Tibial nerve (tissue), 4 donors: ENCODE measurements around the gene CD244. TPM values are rescaled to one million over a fixed set of nuclear protein-coding genes. Genes with fewer than 3 reads are reported as not detected.
"Not testable (repeated sequence)": the region's sequence is repeated elsewhere in the genome, so short reads cannot be mapped to it uniquely, and the experiment has no call there.

Experiments used
- DNase-seq, 2 donors: peaks; one replicate each; pipeline ENCODE4 v3.0.0-alpha.2; 2019; ENCODE audit warnings: low spot score in 2 of 2
- H3K27ac ChIP-seq, 4 donors: fragments of 200-600 bp; sonication (generic) in 3 of 4; one replicate each; pipeline ENCODE4 v1.5.1; 2017 to 2019; ENCODE audit warnings: mild to moderate bottlenecking in 1 of 4
- H3K27me3 ChIP-seq, 2 donors: fragments of 200-600 bp; sonication (generic) in 1 of 2; one replicate each; pipeline versions ENCODE4 v1.5.1 to v1.6.0; 2017 to 2019
- H3K36me3 ChIP-seq, 3 donors: fragments of 200-600 bp; sonication (generic); one replicate each; pipeline ENCODE4 v1.5.1; 2018 to 2019
- H3K4me1 ChIP-seq, 4 donors: fragments of 200-600 bp; sonication (generic) in 3 of 4; one replicate each; pipeline ENCODE4 v1.5.1; 2017 to 2019
- H3K4me3 ChIP-seq, 4 donors: fragments of 200-600 bp; sonication (generic) in 3 of 4; one replicate each; pipeline ENCODE4 v1.5.1; 2017 to 2019; ENCODE audit warnings: mild to moderate bottlenecking in 1 of 4, moderate library complexity in 1 of 4
- H3K9me3 ChIP-seq, 4 donors: fragments of 200-600 bp; sonication (generic) in 3 of 4; one replicate each; pipeline ENCODE4 v1.5.1; 2017 to 2019
- EP300 ChIP-seq, 2 donors: sonication (generic); formaldehyde crosslinking; IDR thresholded peaks; one replicate each; pipeline ENCODE4 v1.6.1; 2017; ENCODE audit warnings: antibody characterized with exemption in 2 of 2, mild to moderate bottlenecking in 1 of 2
- POLR2A ChIP-seq, 2 donors: fragments of 450-650 bp; IDR thresholded peaks; one replicate each; pipeline ENCODE4 v1.6.1; 2017; ENCODE audit warnings: antibody characterized with exemption in 2 of 2, mild to moderate bottlenecking in 2 of 2, moderate library complexity in 2 of 2
- WGBS, 2 donors: methylation state at CpG; one replicate each; pipeline ENCODE4 v1.1.5; 2018; 5-methylcytosine and 5-hydroxymethylcytosine counted together
- total RNA-seq, 4 donors: library from RNA; depleted of rRNA; stranded (reverse); fragments of >200 nt; gene quantifications; one replicate each; pipeline ENCODE4 v1.1.0, GENCODE V29; 2016
- TF ChIP-seq, protein P1 (sequence below), 5 experiments: fragments of 200-600 bp in 3 of 5; fragments of 450-650 bp in 2 of 5; sonication (generic) in 3 of 5; IDR thresholded peaks; one replicate each; pipeline ENCODE4 v1.5.1; 2016 to 2019; ENCODE audit warnings: antibody characterized with exemption in 5 of 5, mild to moderate bottlenecking in 3 of 5, moderate library complexity in 2 of 5

Gene CD244
- total RNA-seq, 4 donors from 2014 or later, result 0.63 to 0.98 (median 0.90) TPM; not detected in 1

DNA sequence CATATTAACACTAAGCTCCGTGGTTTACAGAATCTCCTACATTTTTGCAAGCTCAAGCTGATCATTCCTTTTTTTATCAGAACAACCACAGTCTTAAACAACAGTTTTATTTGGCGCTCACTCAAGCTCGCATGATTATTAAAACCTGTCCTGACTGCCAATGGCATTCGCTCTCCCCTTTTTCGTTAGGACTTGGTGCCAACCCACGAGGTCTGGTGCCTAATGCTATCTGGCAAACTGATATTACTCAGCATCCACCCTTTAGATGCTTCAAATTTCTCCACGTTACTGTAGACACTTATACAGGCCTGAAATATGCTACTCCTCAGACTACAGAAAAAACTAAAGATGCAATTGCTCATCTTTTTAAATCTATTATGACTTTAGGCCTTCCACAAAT lies 45.3 kb upstream of the CD244 start:
- no peaks in the 10 kb centered on the region for H3K9me3 ChIP-seq
- TF ChIP-seq, protein P1, sequence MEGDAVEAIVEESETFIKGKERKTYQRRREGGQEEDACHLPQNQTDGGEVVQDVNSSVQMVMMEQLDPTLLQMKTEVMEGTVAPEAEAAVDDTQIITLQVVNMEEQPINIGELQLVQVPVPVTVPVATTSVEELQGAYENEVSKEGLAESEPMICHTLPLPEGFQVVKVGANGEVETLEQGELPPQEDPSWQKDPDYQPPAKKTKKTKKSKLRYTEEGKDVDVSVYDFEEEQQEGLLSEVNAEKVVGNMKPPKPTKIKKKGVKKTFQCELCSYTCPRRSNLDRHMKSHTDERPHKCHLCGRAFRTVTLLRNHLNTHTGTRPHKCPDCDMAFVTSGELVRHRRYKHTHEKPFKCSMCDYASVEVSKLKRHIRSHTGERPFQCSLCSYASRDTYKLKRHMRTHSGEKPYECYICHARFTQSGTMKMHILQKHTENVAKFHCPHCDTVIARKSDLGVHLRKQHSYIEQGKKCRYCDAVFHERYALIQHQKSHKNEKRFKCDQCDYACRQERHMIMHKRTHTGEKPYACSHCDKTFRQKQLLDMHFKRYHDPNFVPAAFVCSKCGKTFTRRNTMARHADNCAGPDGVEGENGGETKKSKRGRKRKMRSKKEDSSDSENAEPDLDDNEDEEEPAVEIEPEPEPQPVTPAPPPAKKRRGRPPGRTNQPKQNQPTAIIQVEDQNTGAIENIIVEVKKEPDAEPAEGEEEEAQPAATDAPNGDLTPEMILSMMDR (IDR thresholded peaks at IDR 0.05), result no peak
- TF ChIP-seq POLR2A (IDR thresholded peaks at IDR 0.05), result no peak
- TF ChIP-seq EP300 (IDR thresholded peaks at IDR 0.05), result no peak

DNA sequence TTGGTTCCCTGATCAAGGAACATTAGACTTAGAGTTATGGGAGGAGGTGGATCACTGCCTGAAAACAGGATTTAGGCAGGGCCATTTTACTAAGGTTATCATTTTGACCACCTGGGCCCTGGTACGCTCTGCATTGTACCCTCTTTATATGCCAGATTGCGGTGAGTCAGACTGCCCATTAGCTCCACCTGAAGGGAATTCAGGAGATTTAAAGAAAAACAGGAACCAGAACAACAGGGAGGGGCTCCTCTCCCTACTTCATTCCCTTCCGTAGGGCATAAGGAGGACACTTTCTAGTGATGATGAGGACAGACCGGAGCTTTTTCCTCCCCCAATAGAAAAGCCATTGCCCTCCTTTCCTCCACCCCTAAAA lies 42.9 kb upstream of the CD244 start:
- DNase-seq, result no peak
- TF ChIP-seq, protein P1 (IDR thresholded peaks at IDR 0.05), result no peak
- TF ChIP-seq EP300 (IDR thresholded peaks at IDR 0.05), result no peak
- TF ChIP-seq POLR2A (IDR thresholded peaks at IDR 0.05), result no peak
- Histone ChIP-seq H3K36me3 (no peaks in the 10 kb centered on the region), H3K4me1 (no peaks in the 10 kb centered on the region), H3K27me3 (no peaks in the 10 kb centered on the region), H3K9me3 (no peaks in the 10 kb centered on the region), H3K27ac (no peak overlapping the region), H3K4me3 (no peak overlapping the region)
- 76 to 77% methylated on average over 4 of the region's 4 CpGs for WGBS, 2 donors

More for the DNA sequence above, 45.3 kb upstream of the CD244 start:
- H3K27me3 ChIP-seq, result no peaks in the 10 kb centered on the region
- H3K36me3 ChIP-seq, result no peaks in the 10 kb centered on the region
- WGBS, 2 donors, result 45 to 55% methylated on average over 7 of the region's 7 CpGs
- no peak for DNase-seq
- H3K27ac ChIP-seq, result no peak overlapping the region
- no peak overlapping the region for H3K4me3 ChIP-seq
- no peaks in the 10 kb centered on the region for H3K4me1 ChIP-seq

DNA sequence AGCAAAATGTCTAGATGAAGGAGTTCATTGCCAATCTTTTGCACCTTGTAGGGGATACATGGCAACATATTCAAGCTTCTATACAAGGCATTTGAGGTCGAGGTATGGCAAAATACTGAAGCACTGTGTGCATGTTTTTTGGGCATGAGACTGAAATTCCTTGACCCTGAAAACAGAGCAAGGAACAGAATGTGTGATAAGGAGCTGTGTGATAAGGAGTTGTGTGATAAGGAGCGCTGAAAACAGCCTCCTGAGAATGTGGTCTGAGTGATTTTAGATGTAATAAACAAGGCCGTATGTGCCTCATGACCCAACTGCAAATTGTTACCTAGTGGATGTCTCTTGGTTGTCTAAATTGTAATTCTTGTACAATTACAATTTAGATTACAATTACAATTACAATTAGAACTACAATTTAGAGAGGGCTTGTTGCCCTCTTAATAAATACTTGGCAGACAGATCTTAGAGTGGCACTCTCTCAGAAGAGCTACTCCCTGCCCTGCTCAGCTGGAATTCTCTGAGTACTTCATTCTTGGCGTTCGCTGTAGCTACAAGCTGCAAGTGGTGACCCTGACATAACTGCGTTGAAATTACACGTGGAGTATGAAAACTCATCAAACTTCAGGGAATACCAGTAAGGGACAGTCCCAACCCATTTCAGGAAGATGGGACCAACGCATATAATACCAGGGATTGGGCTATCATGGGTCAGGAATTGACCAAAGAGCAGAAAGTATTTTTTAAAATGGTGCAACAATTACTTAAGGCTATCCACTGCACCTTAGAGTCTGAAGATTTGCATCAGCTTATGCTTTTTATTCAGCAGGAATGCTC lies 42.3 kb upstream of the CD244 start:
- Histone ChIP-seq H3K4me1 (no peaks in the 10 kb centered on the region), H3K4me3 (no peak overlapping the region), H3K36me3 (no peaks in the 10 kb centered on the region), H3K27ac (no peak overlapping the region), H3K9me3 (no peaks in the 10 kb centered on the region), H3K27me3 (no peaks in the 10 kb centered on the region)
- DNase-seq, result no peak
- no peak for TF ChIP-seq EP300 (IDR thresholded peaks at IDR 0.05)
- TF ChIP-seq, protein P1 (IDR thresholded peaks at IDR 0.05), result no peak
- TF ChIP-seq POLR2A (IDR thresholded peaks at IDR 0.05), result no peak
- WGBS, 2 donors, result 78 to 87% methylated on average over 8 of the region's 8 CpGs

DNA sequence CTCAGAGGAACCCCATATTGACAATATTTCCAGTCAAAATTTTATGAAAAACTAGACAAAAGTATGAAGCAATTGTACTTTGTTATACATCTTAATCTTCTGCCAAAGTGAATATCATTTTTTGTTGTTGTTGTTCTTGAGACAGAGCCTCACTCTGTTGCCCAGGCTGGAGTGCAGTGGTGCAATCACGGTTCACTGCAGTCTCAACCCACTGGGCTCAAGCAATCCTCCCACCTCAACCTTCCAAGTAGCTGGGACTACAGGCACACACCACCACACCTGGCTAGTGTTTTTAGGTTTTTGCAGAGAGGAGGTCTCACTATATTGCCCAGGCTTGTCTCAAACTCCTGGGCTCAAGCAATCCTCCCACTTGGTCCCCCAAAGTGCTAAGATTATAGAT lies 39.6 kb upstream of the CD244 start:
- not testable (repeated sequence) for H3K36me3 ChIP-seq, H3K27me3 ChIP-seq, H3K4me3 ChIP-seq, H3K4me1 ChIP-seq, H3K9me3 ChIP-seq, H3K27ac ChIP-seq, DNase-seq
- 52 to 65% methylated on average over 1 of the region's 1 CpG for WGBS, 2 donors

DNA sequence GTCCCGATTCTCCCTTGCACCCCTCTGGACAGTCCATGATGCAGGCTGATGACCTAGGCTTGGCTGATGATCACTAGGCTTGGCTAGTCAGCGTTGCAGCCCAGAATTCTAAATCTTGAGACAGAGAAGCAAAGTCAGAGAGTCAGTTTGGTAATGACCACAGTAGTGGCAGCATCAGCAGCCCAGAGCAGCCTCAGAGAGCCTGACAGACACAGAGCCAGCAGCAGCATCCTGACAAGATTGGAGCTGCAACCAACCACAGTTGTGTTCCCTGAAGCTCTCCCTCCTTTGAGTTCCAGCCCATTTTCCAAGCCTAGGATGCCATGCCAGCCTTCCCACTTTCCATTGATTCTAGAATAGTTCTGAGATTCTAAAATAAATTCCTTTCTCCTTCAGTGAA lies 39.1 kb upstream of the CD244 start:
- H3K4me1 ChIP-seq, result no peaks in the 10 kb centered on the region
- H3K27me3 ChIP-seq, result no peaks in the 10 kb centered on the region
- H3K36me3 ChIP-seq, result no peaks in the 10 kb centered on the region
- 86 to 89% methylated on average over 2 of the region's 2 CpGs for WGBS, 2 donors
- TF ChIP-seq POLR2A (IDR thresholded peaks at IDR 0.05), result no peak
- TF ChIP-seq, protein P1 (IDR thresholded peaks at IDR 0.05), result no peak
- TF ChIP-seq EP300 (IDR thresholded peaks at IDR 0.05), result no peak
- no peak for DNase-seq
- no peaks in the 10 kb centered on the region for H3K9me3 ChIP-seq
- no peak overlapping the region for H3K27ac ChIP-seq
- no peak overlapping the region for H3K4me3 ChIP-seq

DNA sequence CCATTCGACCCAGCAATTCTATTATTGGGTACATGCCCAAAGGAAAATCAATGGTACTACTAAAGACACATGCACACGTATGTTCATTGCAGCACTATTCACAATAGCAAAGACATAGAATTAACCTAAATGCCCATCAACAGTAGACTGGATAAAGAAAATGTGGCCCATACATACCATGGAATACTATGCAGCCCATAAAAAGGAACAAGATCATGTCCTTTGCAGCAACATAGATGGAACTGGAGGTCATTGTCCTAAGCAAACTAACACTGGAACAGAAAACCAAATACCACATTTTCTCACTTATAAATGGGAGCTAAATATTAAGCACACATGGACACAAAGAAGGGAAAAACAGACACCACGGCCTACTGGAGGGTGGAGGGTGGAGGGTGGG lies 38.0 kb upstream of the CD244 start:
- DNase-seq, H3K36me3 ChIP-seq, H3K27ac ChIP-seq, H3K4me1 ChIP-seq, H3K27me3 ChIP-seq, H3K9me3 ChIP-seq, H3K4me3 ChIP-seq: not testable (repeated sequence)
- WGBS, 2 donors, result 45 to 79% methylated on average over 3 of the region's 3 CpGs

DNA sequence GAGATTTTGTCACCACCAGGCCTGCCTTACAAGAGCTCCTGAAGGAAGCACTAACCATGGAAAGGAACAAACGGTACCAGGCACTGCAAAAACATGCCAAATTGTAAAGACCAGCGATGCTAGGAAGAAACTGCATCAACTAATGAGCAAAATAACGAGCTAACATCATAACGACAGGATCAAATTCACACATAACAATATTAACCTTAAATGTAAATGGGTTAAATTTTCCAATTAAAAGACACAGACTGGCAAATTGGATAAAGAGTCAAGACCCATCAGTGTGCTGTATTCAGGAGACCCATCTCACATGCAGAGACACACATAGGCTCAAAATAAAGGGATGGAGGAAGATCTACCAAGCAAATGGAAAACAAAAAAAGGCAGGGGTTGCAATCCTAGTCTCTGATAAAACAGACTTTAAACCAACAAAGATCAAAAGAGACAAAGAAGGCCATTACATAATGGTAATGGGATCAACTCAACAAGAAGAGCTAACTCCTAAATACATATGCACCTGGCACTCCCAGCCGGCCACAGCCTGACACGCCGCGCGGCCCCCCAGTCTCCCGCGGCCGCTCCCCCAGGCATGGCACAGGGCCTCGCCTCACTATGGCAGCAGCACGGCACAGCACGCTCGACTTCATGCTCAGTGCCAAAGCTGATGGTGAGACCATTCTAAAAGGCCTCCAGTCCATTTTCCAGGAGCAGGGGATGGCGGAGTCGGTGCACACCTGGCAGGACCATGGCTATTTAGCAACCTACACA lies 31.9 kb upstream of the CD244 start:
- not testable (repeated sequence) for DNase-seq, H3K27me3 ChIP-seq, H3K4me3 ChIP-seq, H3K4me1 ChIP-seq, H3K36me3 ChIP-seq, H3K27ac ChIP-seq
- WGBS, 2 donors, result 91 to 94% methylated on average over 18 of the region's 18 CpGs
- peaks cover 0 to 22% (median 0%) of the 10 kb centered on the region in 4 donors for H3K9me3 ChIP-seq
